Dendritic cell treated with granulocyte-macrophage colony-stimulating factor and Interleukin-4, amounts not matched to agents 40 ng/mL and 50 ng/mL, for 4 days (primary cell): ENCODE measurements around the gene CCL4L2.
"Not testable (repeated sequence)": the region's sequence is repeated elsewhere in the genome, so short reads cannot be mapped to it uniquely, and the experiment has no call there.

Source experiments
- H3K27ac Mint-ChIP-seq: one replicate; pipeline ENCODE4 v1.8.0; 2022; ENCODE audit warnings: mild to moderate bottlenecking, mixed read lengths
- H3K27me3 Mint-ChIP-seq: one replicate; pipeline ENCODE4 v1.8.0; 2022; ENCODE audit warnings: mild to moderate bottlenecking, mixed read lengths
- H3K36me3 Mint-ChIP-seq: one replicate; pipeline ENCODE4 v1.8.0; 2022; ENCODE audit warnings: low read depth, mixed read lengths
- H3K4me1 Mint-ChIP-seq: one replicate; pipeline ENCODE4 v1.8.0; 2022; ENCODE audit warnings: low read depth, mixed read lengths
- H3K4me3 Mint-ChIP-seq: one replicate; pipeline ENCODE4 v1.8.0; 2022; ENCODE audit warnings: mild to moderate bottlenecking, moderate library complexity, mixed read lengths
- H3K9me3 Mint-ChIP-seq: one replicate; pipeline ENCODE4 v1.8.0; 2022; ENCODE audit warnings: mixed read lengths
- intact Hi-C: fragments of 100-400 bp; cut with micrococcal nuclease; formaldehyde crosslinking; loops from one replicate; pipeline ENCODE4 v1.15.0; 2022

CCL4L2 gene

GRCh38 chr17:36205637-36206485 lies 5.0 kb upstream of the CCL4L2 start:
- Mint-ChIP-seq H3K4me3 (no peak overlapping the region), H3K27ac (peak overlapping the region; percentile 1), H3K9me3 (no peaks in the 10 kb centered on the region), H3K36me3 (no peaks in the 10 kb centered on the region), H3K4me1 (peaks cover 69% of the 10 kb centered on the region), H3K27me3 (peaks cover 8% of the 10 kb centered on the region)
- intact Hi-C loops, result no loop called here

GRCh38 chr17:36206486-36206821 lies 4.4 kb upstream of the CCL4L2 start:
- H3K4me3 Mint-ChIP-seq, H3K9me3 Mint-ChIP-seq, H3K36me3 Mint-ChIP-seq, intact Hi-C loops, H3K27me3 Mint-ChIP-seq: not testable (repeated sequence)
- H3K4me1 Mint-ChIP-seq, result peaks cover 67% of the 10 kb centered on the region
- H3K27ac Mint-ChIP-seq, result peak overlapping the region; percentile 1

DNA sequence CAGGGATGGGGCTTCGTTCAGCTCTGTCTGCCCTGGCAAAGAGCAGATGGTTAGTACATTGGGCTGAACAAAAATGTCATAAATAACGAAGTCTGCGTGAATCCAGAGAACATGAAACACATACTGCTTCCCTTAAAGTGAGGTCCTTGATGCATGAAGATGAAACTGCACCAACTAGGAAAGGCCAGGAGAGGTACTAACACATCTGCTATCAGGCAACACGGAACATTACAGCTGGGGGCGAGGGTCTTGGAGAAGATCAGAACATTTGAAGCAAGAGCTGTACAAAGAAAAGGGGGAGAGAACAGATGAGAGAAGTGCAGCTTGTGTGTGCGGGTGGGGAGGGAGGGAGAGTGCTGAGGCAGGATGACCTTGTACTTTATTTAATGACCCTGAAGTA lies 3.5 kb upstream of the CCL4L2 start:
- H3K4me3 Mint-ChIP-seq, H3K9me3 Mint-ChIP-seq, H3K27me3 Mint-ChIP-seq, intact Hi-C loops, H3K27ac Mint-ChIP-seq, H3K36me3 Mint-ChIP-seq: not testable (repeated sequence)
- peaks cover 67% of the 10 kb centered on the region for H3K4me1 Mint-ChIP-seq

DNA sequence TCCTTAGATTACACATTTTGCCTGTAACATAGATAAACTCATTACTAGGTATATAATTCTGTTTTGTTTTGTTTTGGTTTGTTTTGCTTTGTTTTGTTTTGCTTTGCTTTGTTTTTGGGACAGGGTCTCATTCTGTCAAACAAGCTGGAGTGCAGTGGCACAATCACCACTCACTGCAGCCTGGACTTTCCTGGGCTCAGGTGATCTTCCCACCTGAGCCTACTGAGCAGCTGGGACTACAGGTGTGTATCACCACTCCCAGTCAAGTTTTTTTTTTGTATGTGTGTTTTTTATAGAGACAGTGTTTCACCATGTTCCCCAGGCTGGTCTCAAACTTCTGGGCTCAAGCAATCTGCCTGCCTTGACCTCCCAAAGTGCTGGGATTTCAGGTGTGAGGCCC lies 1.3 kb upstream of the CCL4L2 start:
- peak overlapping the region; percentile 82 for H3K27ac Mint-ChIP-seq
- peaks cover 7% of the 10 kb centered on the region for H3K27me3 Mint-ChIP-seq
- intact Hi-C loops, result no loop called here
- H3K4me1 Mint-ChIP-seq, result peaks cover 76% of the 10 kb centered on the region
- H3K9me3 Mint-ChIP-seq, result no peaks in the 10 kb centered on the region
- H3K4me3 Mint-ChIP-seq, result no peak overlapping the region
- H3K36me3 Mint-ChIP-seq, result no peaks in the 10 kb centered on the region

DNA sequence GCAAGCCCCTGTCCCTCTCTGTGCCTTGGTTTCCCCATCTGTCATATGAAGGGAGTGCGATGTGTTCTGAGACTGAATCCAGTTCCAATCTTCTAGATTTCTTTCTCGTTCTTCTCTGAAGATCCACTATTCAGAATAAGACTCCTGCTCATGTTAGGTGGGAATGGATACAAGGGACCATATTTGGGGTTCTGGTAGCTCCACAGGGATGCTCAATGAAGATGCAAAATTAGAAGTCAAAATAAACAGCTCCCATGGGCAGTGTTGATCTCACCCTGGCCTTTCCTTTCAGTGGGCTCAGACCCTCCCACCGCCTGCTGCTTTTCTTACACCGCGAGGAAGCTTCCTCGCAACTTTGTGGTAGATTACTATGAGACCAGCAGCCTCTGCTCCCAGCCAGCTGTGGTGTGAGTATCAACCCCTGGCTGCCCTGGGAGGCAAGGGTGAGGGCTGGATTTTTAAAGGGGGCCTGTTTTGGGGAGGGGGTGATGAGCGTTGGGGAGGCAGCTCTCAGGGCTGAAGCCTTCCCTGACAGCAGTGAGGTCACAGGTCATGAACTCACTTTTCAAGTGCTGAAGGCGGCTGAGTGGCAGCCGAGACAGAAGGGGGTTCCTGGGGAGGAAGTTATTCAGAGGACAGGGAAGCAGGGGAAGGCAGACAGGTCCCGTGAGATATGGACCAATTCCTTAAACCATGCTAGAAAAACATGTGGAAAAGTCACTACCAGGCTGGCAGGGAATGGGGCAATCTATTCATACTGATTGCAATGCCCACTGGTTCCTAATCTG lies 815 bp downstream of the CCL4L2 start:
- Mint-ChIP-seq H3K4me3 (peak overlapping the region; percentile 62), H3K4me1 (peaks cover 76% of the 10 kb centered on the region), H3K27ac (peak overlapping the region; percentile 82)
- H3K9me3 Mint-ChIP-seq, H3K36me3 Mint-ChIP-seq, H3K27me3 Mint-ChIP-seq: not testable (repeated sequence)
- intact Hi-C loops, result loop anchor here (5.0 kb wide), 1 partner anchor 276 kb away; the partner anchor contains the start of gene ZNHIT3

DNA sequence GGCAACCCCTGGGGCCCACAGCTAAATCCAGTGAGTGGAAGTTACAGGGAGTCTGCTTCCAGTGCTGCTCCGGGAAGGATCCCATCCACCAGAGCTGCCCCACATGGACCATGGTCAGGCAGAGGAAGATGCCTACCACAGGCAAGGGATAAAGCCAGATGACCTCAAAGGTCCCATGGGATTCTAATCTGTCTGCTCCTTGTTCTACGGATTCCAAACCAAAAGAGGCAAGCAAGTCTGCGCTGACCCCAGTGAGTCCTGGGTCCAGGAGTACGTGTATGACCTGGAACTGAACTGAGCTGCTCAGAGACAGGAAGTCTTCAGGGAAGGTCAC lies 1.4 kb downstream of the CCL4L2 start:
- Mint-ChIP-seq H3K36me3 (no peaks in the 10 kb centered on the region), H3K27ac (peak overlapping the region; percentile 82), H3K27me3 (peaks cover 2% of the 10 kb centered on the region), H3K4me1 (peaks cover 70% of the 10 kb centered on the region), H3K9me3 (no peaks in the 10 kb centered on the region), H3K4me3 (peak overlapping the region; percentile 27)
- intact Hi-C loops, result loop anchor here (5.0 kb wide), 1 partner anchor 275 kb away; the partner anchor contains the start of gene ZNHIT3

DNA sequence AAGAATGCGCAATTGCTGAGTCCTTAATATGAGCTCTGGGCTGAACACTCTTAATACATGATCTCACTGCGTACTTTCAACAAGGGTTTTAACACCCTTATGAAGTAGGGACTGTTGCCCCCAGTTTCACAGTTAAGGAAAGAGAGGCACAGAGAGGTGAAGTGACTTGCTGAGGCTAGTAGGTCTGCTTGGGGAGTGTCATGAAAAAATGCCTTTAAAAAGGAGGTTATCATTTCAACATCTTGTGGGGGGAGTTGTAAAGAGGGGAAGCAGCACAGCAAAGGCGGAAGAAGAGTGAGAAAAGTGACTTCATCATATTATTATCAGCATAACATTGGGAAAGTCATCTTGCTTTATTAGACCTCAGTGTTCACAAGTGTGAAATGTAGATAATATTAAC lies 2.1 kb downstream of the CCL4L2 start:
- Mint-ChIP-seq H3K9me3 (peaks cover 5% of the 10 kb centered on the region), H3K27me3 (no peaks in the 10 kb centered on the region), H3K27ac (no peak overlapping the region), H3K36me3 (no peaks in the 10 kb centered on the region), H3K4me3 (no peak overlapping the region), H3K4me1 (peaks cover 66% of the 10 kb centered on the region)
- intact Hi-C loops, result loop anchor here (5.0 kb wide), 1 partner anchor 274 kb away; the partner anchor contains the start of gene ZNHIT3

GRCh38 chr17:36213695-36214094 lies 2.8 kb downstream of the CCL4L2 start:
- H3K36me3 Mint-ChIP-seq, result peaks cover 5% of the 10 kb centered on the region
- no peak overlapping the region for H3K4me3 Mint-ChIP-seq
- intact Hi-C loops, result loop anchor here (5.0 kb wide), 1 partner anchor 274 kb away; the partner anchor contains the start of gene ZNHIT3

GRCh38 chr17:36214918-36215317 lies 4.1 kb downstream of the CCL4L2 start:
- Mint-ChIP-seq H3K4me1 (peaks cover 60% of the 10 kb centered on the region), H3K27ac (peak overlapping the region; percentile 19), H3K27me3 (no peaks in the 10 kb centered on the region), H3K4me3 (no peak overlapping the region), H3K9me3 (peaks cover 21% of the 10 kb centered on the region), H3K36me3 (peaks cover 6% of the 10 kb centered on the region)
- intact Hi-C loops, result loop anchor here (5.0 kb wide), 1 partner anchor 272 kb away; the partner anchor contains the start of gene ZNHIT3

More at GRCh38 chr17:36213695-36214094, 2.8 kb downstream of the CCL4L2 start:
- Mint-ChIP-seq H3K4me1 (peaks cover 66% of the 10 kb centered on the region), H3K27ac (no peak overlapping the region), H3K27me3 (no peaks in the 10 kb centered on the region), H3K9me3 (peaks cover 13% of the 10 kb centered on the region)

DNA sequence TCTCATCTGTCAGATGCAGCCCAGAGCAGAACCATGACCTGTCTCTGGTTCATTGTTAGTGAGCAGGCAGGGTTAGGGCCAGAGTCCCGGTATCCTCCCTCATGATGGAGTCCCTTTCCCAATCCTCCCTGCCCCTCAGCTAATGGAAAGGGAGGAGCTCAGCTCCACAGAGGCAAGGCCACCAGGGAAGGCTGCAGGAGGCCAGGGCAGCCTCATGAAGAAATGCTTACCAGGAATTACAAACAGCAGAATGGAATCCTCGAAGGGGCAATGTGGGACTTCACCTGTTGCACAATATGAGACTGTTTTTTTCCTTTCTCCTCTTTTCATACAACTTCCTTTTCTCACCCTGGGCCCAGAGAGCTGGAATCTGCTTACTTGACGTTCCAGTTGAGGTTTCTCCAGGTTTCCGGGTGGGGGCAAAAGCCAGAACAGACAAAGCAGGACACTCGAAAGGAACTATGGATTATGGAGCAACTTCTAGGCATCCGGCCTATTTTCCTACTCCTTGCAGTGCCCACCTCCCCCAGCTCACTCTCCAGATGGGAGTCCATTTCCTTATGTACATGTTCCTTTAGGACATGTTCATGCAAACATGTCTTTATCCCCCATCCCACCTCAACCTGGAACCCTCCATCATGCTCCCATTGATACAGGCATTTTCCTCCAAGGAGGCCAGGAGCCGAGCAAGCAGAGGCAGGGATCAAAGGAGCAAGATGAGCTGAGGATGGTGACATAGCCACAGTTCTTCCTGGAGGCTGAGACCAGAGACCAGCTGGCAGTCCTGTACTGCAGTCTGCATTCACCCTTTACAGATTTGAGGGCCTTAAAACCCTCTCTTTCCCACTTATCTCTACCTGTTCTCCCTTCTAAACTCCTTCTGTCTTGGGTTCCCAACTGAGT lies 4.8 kb downstream of the CCL4L2 start:
- H3K27me3 Mint-ChIP-seq, H3K4me3 Mint-ChIP-seq, H3K36me3 Mint-ChIP-seq, intact Hi-C loops: not testable (repeated sequence)
- H3K4me1 Mint-ChIP-seq, result peaks cover 52% of the 10 kb centered on the region
- peak overlapping the region; percentile 19 for H3K27ac Mint-ChIP-seq
- peaks cover 21% of the 10 kb centered on the region for H3K9me3 Mint-ChIP-seq

DNA sequence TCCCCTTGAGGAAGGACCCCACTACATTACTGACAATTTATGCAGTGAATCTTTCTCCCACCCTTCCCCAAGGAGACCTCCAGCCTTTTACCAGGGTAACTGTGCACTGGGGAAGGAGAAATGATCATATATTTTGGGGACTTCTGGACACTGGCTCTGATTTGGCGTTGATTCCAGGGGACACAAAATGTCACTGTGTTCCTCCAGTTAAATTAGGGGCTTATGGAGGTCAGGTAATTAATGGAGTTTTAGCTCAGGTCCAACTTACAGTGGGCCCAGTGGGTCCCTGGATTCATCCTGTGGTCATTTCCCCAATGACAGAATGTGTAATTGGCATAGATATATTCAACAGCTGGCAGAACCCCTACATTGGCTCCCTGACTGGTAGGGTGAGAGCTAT lies 8.7 kb downstream of the CCL4L2 start:
- H3K27ac Mint-ChIP-seq, intact Hi-C loops, H3K27me3 Mint-ChIP-seq, H3K4me3 Mint-ChIP-seq, H3K36me3 Mint-ChIP-seq: not testable (repeated sequence)
- peaks cover 21% of the 10 kb centered on the region for H3K9me3 Mint-ChIP-seq
- peaks cover 16% of the 10 kb centered on the region for H3K4me1 Mint-ChIP-seq

DNA sequence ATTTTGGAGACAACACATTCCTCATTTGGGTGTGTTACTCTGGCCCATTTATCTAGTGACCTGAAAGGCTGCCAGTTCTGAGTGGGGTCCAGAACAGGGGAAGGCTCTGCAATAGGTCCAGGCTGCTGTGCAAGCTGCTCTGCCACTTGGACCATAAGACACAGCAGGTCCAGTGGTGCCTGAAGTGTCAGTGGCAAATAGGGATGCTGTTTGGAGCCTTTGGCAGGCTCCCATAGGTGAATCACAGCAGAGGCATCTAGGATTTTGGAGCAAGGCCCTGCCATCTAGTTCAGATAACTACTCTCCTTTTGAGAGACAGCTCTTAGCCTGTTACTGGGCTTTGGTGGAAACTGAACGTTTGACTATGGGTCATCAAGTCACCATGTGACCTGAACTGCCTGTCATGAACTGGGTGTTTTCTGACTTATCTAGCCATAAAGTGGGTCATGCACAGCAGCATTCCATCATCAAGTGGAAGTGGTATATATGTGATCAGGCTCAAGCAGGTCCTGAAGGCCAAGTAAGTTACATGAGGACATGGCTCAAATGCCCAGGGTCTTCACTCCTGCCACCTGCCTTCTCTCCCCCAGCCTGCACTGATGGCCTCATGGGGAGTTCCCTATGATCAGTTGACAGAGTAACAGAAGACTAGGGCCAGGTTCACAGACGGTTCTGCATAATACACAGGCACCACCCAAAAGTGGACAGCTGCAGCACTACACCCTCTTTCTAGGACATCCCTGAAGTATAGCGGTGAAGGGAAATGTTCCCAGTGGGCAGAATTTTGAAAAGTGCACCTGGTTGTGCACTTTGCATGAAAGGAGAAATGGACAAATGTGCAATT lies 10.1 kb downstream of the CCL4L2 start:
- H3K4me3 Mint-ChIP-seq, H3K36me3 Mint-ChIP-seq, H3K4me1 Mint-ChIP-seq, H3K27me3 Mint-ChIP-seq, H3K27ac Mint-ChIP-seq, intact Hi-C loops: not testable (repeated sequence)
- H3K9me3 Mint-ChIP-seq, result peaks cover 21% of the 10 kb centered on the region

DNA sequence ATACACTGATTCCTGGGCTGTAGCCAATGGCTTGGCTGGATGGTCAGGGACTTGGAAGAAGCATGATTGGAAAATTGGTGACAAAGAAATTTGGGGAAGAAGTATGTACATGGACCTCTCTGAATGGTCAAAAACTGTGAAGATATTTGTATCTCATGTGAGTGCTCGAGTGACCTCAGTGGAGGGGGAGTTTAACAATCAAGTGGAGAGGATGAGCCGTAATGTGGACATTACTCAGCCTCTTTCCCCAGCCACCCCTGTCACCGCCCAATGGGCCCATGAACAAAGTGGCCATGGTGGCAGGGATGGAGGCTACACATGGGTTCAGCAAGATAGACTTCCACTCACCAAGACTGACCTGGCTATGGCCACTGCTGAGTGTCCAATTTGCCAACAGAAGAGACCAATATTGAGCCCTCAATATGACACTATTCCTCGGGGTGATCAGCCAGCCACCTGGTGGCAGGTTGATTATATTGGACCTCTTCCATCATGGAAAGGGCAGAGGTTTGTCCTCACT lies 10.8 kb downstream of the CCL4L2 start:
- H3K9me3 Mint-ChIP-seq, result peaks cover 21% of the 10 kb centered on the region
- H3K4me1 Mint-ChIP-seq, intact Hi-C loops, H3K27me3 Mint-ChIP-seq, H3K36me3 Mint-ChIP-seq, H3K27ac Mint-ChIP-seq, H3K4me3 Mint-ChIP-seq: not testable (repeated sequence)
